GM12801 (cell line): ENCODE measurements around the gene PANK4.

Experiments used
- CTCF ChIP-seq: IDR thresholded peaks from one replicate; pipeline ENCODE4 v1.5.1; 2011; ENCODE audit warnings: control low read depth; ENCODE audit not compliant: insufficient read length; ENCODE audit errors: extremely low read depth

The PANK4 gene

GRCh38 chr1:2506007-2506860 is 20.2 kb downstream of the PANK4 start:
- no peak for TF ChIP-seq CTCF

- no peak for TF ChIP-seq CTCF
Observed at GRCh38 chr1:2505461-2505994, 20.9 kb downstream of the PANK4 start.

GRCh38 chr1:2504949-2505272 is 21.5 kb downstream of the PANK4 start:
- no peak for TF ChIP-seq CTCF

GRCh38 chr1:2504225-2504948 is 22.0 kb downstream of the PANK4 start:
- TF ChIP-seq CTCF, result no peak

GRCh38 chr1:2503554-2504224 is 22.7 kb downstream of the PANK4 start:
- TF ChIP-seq CTCF, result no peak

- TF ChIP-seq CTCF, result no peak
Observed at GRCh38 chr1:2502661-2503553, 23.5 kb downstream of the PANK4 start.
